CD4-positive, alpha-beta T cell treated with Interleukin-15 for 1 hour (primary cell): ENCODE results near the gene TAS2R38.

Source experiments
- DNase-seq: peaks from one replicate; pipeline ENCODE4 v3.0.0-alpha.2; 2020

TAS2R38 gene

DNA sequence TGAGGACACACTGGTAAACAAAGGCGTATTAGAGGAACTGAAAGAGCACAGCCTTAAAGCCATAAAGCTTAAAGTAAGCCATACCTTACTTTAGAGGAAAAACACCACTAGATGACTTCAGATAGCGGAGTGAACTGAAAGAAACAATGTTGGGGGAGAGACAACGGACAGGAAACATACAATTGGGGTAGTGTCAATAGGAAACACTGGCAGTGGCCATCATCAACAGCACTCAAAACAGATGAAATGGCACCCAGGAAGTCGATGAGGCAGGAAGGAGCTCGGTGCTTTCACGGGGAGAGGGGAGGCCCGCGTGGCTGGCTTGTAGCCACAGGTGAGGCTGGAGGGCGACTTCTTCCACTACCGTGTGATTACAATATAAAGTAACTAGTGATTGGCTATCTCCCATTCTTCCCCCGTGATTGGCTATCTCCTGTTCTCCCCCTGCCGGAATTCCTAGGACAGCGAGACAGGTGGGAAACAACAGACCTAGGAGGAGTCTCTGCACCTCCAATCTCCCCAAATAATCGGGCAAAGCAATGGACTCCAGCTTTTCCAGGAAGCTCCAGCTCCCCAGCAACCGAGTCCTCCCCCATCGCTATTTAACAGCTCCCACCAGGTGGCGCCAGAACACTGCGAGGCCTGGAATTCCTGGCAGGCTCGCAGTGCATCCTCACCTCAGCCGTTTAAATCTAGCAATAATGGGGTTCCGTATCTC lies 2.4 kb upstream of the TAS2R38 start:
- peak; percentile 62 for DNase-seq

DNA sequence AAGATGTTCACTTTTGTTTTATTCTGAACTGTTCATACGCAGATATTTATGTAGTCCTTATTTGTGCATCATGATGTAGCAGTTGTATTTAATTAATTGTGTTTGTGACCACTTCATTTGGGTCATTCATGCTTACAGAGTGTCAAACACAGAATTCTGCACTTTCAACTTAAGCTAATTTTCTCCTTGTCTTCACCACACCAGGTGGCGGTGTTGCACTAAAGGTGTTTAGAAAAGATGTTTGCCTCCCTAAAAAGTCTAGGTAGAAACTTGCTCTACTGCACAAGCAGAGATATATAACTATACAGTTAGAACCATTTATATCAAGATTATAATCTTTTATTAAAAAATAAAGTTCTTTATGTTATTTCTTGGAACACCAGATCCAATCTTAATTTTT lies 1.3 kb upstream of the TAS2R38 start:
- DNase-seq = no peak

DNA sequence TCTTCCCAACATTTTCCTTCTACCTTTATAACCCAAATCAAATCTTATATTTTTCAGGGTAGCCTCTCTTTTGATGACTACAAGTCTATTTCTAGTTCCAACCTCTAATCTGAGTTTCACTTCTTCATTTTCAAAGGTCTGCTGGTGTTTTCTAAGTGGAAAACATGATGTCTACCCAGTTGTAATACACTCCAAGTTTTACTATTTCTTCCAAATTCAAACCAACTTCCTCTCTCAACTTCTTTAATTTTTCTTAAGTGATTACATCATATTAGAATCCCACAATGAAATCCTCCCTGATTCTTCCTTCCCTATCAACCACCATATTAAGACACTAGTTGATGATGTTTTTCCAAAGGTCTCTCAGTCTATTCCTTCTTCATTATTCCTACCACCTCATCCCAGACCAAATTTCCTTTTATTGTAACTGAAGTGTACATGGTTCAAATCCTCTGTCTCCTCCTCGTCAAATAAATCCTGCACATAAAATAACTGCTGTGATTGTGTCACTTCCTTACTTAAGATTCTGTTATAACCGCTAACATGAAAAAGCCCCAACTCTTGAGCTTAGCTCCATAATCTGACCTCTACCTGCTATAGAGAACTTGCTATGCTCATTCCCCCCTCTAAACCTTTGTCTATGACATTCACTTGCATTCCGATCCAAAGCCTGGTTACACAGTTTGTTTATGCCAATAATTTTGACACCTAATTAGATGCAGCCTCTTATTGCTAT lies 12.7 kb downstream of the TAS2R38 start:
- no peak for DNase-seq

DNA sequence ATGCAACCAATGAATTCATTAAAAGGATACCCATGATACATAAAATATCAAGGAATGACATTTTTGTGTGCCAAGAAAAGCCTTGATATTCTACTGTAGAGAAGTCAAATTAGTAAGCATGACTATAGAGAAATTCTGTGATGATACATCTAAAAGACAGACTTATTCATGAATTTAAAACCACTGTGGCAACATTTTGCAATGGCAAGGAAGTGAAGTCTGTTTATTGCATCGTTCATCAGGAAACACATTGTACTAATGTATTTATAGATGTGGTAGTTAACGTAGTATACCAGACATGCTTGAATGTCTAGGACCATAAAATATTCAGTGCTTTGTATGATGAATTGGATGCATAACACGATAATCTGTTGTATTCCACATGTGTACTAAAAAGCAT lies 17.5 kb downstream of the TAS2R38 start:
- no peak for DNase-seq

DNA sequence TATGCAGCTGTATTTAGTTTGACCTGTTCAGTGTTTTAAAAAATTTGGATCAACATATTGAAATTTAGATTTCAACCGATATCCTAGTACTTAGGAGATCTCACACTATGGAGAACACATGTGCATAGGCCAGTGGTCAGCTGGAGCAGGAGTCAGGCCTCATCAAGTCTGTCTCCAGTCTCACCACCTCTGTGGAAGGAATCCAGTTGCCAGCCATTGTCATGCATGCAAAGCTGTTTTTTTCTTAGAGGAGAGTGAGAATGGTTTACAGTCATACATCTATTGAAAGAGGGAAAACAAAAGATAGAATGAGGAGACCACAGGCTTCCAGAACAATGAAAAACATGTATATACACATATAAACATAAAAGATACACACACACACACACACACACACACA lies 19.2 kb downstream of the TAS2R38 start:
- DNase-seq = no peak

DNA sequence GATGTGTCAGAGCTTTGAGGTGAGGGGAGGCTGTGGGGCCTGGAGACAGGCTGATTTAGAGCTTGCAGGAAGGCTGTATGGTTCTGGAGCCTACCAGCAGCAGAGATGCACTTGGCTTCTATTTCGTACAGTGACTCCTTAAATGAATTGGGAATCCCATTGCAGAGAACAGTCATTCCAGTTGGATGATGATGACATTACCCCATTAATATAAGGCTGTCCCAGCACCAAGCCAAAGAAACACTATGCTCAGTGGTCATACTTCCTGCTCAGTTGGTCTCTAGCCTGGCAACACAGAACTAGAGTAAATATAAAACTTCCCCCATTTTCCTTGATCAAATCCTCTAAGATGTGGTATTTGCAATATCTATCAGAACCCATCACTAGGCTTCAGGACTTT lies 21.1 kb downstream of the TAS2R38 start:
- no peak for DNase-seq

DNA sequence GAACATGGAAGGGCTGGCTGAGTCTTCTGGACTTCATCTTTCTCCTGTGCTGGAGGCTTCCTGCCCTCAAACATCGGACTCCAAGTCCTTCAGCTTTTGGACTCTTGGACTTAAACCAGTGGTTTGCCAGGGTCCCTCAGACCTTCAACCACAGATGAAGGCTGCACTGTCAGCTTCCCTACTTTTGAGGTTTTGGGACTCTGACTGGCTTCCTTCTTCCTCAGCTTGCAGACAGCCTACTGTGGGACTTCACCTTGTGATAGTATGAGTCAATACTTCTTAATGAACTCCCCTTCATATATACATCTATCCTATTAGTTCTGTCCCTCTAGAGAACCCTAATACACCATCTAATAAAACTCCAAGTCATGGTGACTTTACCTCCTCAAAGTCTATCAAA lies 22.8 kb downstream of the TAS2R38 start:
- peak; percentile 28 for DNase-seq

DNA sequence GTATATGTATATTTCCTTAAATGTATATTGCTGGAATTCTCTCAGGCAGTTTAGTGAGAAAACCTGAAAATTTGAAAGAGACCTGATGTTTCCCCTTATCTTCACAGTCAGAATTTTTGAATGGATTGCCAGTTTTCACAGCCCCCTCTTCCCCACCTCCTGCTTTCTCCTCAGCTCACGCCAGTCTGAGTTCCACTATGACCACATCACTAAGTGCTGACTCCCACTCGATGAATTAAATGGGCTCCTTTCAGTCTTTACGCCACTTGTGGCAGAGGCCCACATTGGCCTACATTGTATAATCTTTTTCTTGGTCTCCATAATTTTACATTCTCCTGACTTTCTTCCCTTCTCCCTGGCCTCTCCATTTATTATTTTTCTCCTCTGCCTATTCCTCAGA lies 23.7 kb downstream of the TAS2R38 start:
- no peak for DNase-seq

DNA sequence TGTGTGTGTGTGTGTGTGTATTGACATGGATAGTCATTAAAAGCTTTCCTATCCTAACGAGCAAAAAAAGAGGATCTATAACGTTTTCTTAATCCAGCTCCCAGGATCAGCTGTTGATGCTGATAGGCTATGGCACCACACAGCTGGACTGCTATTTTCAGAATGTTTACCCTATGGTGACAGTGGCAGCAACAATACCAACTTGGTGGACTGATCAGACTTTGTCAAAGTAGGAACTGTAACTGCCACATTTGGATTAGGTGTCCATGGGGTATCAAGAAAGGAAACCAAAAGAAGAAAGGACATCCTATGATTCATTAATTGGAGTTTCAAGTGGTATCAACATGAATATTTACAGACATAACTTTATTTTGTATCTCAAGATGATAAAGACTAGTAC lies 24.1 kb downstream of the TAS2R38 start:
- DNase-seq = no peak

DNA sequence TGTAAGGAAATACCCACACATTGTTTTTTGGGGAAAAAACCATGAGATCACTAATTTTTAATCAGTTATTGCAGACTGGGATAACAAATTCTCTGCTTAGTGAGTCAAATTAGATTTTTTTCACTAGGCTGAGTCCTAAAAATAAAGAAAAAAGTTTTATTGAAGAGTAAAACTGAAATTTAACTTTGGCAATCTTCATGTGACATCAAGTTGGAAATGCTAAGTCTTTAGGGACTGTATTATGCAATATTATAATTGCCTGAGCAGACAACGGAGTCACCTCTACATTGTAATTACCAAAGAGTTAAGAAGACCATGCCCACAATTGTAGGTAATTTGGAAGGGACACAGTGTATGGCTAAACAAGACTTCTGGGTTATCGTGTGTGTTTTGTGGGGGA lies 24.6 kb downstream of the TAS2R38 start:
- DNase-seq = no peak

DNA sequence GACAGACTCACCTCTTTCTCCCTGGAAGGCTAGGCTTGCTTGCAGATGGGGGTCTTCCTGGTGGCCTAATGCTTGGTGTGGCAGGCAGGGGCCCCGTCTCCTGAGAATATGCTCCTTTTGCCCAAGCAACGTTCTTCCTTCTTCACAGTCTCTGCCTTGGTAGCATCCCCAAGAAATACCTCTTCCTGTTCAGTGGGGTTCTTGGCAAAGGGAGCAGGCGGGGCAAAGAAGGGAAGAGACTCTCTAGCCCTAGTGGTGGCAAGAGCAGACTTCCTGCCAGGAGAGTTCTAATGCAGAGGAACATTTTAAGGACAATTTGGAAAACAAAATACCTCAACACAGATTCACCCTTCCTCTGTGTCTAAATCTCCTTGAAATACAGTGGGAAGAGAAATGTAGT lies 26.8 kb downstream of the TAS2R38 start, which contains the start of gene CLEC5A:
TSS of gene CLEC5A (minus strand) at position 179 of the 400 bp plus-strand sequence. CDS start 682 bp downstream, outside the sequence.
- DNase-seq = no peak

DNA sequence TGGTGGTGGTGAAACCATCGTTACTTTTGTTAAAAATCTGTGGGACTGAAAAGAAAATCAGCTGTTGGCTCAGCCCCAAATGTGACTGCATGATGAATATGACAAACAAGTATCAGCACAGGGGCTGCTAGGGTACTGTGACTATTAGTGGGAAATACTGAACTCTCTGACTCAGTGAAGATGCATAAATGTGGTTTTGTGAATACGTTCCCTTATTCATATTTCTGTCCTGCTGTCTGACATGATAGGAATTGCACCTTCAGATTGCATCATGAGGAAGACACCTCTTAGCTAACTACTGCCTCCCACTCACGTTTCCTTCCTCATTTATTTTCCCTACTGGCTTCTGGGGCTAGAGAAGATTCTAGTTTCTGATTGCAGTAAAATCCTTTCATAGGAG lies 28.2 kb downstream of the TAS2R38 start:
- peak; percentile 47 for DNase-seq

DNA sequence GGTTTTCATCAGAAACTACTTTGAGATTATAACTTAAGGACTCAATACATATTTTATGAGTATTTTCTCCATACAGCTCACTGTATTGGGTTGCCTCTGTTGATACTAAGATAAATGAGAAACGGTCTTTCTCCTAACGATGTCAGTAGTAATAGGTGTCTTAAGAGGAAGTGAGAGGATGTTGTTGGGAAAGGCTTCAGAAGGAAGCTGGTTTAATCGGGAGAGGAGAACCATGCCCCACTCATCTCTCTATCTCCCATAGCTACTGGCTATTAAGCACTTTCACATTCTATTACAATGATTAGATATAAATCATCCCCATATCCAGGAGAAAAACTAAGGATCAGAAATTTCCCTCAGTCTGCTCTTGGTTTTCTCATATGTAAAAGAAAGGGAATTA lies 28.8 kb downstream of the TAS2R38 start:
- DNase-seq = no peak

DNA sequence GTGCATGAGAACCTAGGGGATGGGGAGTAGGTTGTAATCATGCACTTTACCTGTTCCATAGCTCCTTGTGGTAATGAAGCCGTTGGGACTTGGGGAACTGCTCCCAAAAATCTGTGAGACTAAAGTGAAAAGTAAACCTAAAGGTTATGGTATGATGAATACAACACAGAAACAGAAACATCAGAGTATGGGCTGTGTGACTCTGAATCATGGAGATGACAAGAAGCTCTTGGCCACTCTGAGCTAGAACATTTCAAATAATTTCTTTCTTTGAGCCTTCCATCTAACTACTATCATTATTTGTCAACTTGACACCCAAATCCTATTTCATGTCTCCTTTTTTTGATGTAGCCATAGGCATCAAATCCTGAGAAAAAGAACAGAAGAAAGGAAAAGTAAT lies 29.7 kb downstream of the TAS2R38 start:
- no peak for DNase-seq

DNA sequence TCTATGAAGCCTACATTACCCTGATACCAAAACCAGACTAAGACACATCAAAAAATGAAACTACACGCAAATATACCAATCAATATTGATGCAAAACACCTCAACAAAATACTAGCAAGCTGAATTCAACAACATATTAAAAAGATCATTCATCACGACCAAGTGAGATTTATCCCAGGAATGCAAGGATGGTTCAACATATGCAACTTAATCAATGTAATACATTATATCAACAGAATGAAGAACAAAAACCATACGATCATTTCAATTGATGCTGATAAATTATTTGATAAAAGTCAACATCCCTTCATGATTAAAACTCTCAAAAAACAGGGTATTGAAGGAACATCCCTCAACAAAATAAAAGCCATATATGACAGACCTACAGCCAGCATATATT lies 32.5 kb downstream of the TAS2R38 start:
- DNase-seq = no peak

DNA sequence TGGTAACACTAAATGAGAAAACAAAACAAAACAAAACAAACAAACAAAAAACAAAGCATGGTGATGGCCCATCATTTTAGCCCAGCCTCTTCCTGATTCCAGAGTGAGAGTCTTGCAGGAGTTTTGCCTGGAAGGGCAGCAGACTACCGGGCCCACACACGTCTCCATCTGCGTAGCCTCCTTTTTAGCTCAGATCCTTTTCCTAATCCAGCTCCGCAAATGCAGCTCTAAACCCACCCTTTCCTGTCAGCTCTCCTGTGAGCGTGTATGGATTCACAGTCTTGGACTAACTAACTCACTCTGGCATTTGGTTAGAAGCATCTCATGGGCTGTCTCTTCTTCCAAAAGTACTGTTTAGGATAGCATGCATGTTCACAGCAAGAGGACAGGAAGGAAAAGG lies 43.4 kb downstream of the TAS2R38 start:
- no peak for DNase-seq

DNA sequence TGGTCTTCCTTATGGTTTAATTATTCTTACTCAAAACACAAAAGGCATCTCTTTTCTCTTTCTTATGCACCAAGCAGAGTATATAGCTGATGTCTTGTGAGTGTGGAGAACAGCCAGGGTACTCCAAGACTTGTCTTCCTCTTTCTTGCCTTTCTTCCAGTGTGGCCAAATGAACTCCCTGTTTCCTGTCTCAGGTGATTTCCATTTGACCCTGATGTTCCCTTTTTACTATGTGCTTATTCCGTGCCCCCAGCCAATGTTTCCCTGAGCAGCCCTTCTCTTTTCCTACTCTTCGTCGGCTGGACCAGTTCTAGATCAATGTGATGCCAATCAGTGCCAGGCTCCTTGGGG lies 44.8 kb downstream of the TAS2R38 start:
- no peak for DNase-seq

DNA sequence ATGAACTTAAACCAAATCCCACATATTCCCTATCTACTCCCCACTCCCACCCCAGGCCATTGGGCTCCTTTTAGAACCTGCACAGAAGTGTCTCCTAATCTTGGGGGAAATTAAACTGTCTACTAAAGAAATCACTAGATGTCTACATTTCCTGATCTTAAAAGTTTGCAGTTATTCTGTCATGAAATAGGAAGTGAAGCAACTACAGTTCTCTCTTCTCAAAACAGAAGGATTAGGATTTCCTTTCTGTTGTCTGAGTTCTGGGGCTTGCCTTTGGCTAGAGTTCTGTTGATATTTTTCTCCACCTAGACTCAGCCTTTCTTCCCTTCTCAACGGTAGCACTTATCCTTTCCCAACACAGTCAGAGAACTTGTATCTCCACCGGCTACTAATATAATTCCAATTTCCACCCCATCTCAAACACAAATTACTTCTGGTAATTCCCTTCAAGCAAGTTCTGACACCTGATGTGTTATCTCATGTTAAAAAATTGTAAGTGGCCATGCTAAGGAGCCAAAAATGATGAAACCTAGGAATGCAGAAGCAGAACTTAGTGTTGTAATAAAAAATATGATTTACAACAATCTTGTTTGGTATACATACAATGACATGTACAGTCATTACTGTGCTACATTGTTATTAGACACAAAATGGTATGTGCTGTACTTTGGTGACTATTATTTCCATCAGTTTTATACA lies 45.3 kb downstream of the TAS2R38 start:
- no peak for DNase-seq
